H9 (cell line): Measurements from ENCODE around the gene UQCR11. TPM values are rescaled to one million over a fixed set of nuclear protein-coding genes. Genes with fewer than 3 reads are reported as not detected.

Experiments used
- DNase-seq: peaks from one replicate; pipeline ENCODE4 v3.0.0-alpha.2; 2017
- H2AFZ ChIP-seq: one replicate; pipeline ENCODE4 v1.6.1; 2013; ENCODE audit warnings: mild to moderate bottlenecking, low read length, control low read depth, moderate library complexity
- H2AK5ac ChIP-seq: 2 replicates; pipeline ENCODE4 v1.6.1; 2013; ENCODE audit warnings: low read length, control low read depth, mixed read lengths; ENCODE audit not compliant: insufficient read length
- H2BK120ac ChIP-seq: one replicate; pipeline ENCODE4 v1.6.1; 2013; ENCODE audit warnings: low read depth, mild to moderate bottlenecking, low read length, control low read depth, inconsistent platforms; ENCODE audit not compliant: poor library complexity, severe bottlenecking
- H2BK12ac ChIP-seq: 2 replicates; pipeline ENCODE4 v1.6.1; 2013; ENCODE audit warnings: low read length, control low read depth, mixed read lengths, low read depth; ENCODE audit not compliant: insufficient read length
- H2BK15ac ChIP-seq: 2 replicates; pipeline ENCODE4 v1.6.1; 2013; ENCODE audit warnings: low read depth, low read length, control low read depth
- H2BK20ac ChIP-seq: one replicate; pipeline ENCODE4 v1.6.1; 2013; ENCODE audit warnings: low read depth, mild to moderate bottlenecking, low read length, control low read depth, inconsistent platforms; ENCODE audit not compliant: poor library complexity, severe bottlenecking
- H2BK5ac ChIP-seq: 2 replicates; pipeline ENCODE4 v1.6.1; 2013; ENCODE audit warnings: low read length, control low read depth, mixed read lengths; ENCODE audit not compliant: insufficient read length
- H3K14ac ChIP-seq: 2 replicates; pipeline ENCODE4 v1.6.1; 2013; ENCODE audit warnings: low read length, control low read depth; ENCODE audit not compliant: insufficient read depth
- H3K18ac ChIP-seq: 2 replicates; pipeline ENCODE4 v1.6.1; 2013; ENCODE audit warnings: low read depth, mild to moderate bottlenecking, mixed read lengths, low read length, control low read depth; ENCODE audit not compliant: insufficient read length
- H3K23ac ChIP-seq: 2 replicates; pipeline ENCODE4 v1.6.1; 2013; ENCODE audit warnings: low read length, control low read depth, mixed read lengths, low read depth; ENCODE audit not compliant: insufficient read length
- H3K23me2 ChIP-seq: 2 replicates; pipeline ENCODE4 v1.6.1; 2013; ENCODE audit warnings: low read depth, mild to moderate bottlenecking, mixed read lengths, low read length, control low read depth; ENCODE audit not compliant: insufficient read length, poor library complexity, severe bottlenecking
- H3K27ac ChIP-seq: 2 replicates; pipeline ENCODE4 v1.5.1; 2013; ENCODE audit warnings: low read length, control low read depth, mixed read lengths, low read depth; ENCODE audit not compliant: insufficient read length
- H3K27me3 ChIP-seq: 2 replicates; pipeline ENCODE4 v1.6.1; 2013; ENCODE audit warnings: low read length, control low read depth, inconsistent platforms; ENCODE audit not compliant: insufficient read depth
- H3K4ac ChIP-seq: 2 replicates; pipeline ENCODE4 v1.6.1; 2013; ENCODE audit warnings: low read depth, mild to moderate bottlenecking, control low read depth, inconsistent platforms, low read length, moderate library complexity
- H3K4me1 ChIP-seq: 2 replicates; pipeline ENCODE4 v1.6.1; 2013; ENCODE audit warnings: low read length, control low read depth, inconsistent platforms; ENCODE audit not compliant: insufficient read depth
- H3K4me2 ChIP-seq: 2 replicates; pipeline ENCODE4 v1.6.1; 2013; ENCODE audit warnings: low read length, control low read depth, mixed read lengths; ENCODE audit not compliant: insufficient read length, insufficient read depth
- H3K56ac ChIP-seq: 2 replicates; pipeline ENCODE4 v1.6.1; 2013; ENCODE audit warnings: low read depth, mild to moderate bottlenecking, mixed read lengths, low read length, control low read depth; ENCODE audit not compliant: insufficient read length
- H3K79me1 ChIP-seq: 2 replicates; pipeline ENCODE4 v1.6.1; 2013; ENCODE audit warnings: low read depth, mild to moderate bottlenecking, moderate library complexity, low read length, control low read depth, inconsistent platforms; ENCODE audit not compliant: insufficient read depth, poor library complexity, severe bottlenecking
- H3K79me2 ChIP-seq: 2 replicates; pipeline ENCODE4 v1.6.1; 2013; ENCODE audit warnings: low read length, control low read depth, inconsistent platforms; ENCODE audit not compliant: insufficient read depth
- H3K9ac ChIP-seq: 2 replicates; pipeline ENCODE4 v1.6.1; 2013; ENCODE audit warnings: low read length, control low read depth, mixed read lengths; ENCODE audit not compliant: insufficient read length; ENCODE audit errors: extremely low read depth
- H3K9me3 ChIP-seq: one replicate; pipeline ENCODE4 v1.6.1; 2013; ENCODE audit warnings: low read depth, low read length, inconsistent platforms; ENCODE audit not compliant: control insufficient read depth
- H3T11ph ChIP-seq: one replicate; pipeline ENCODE4 v1.6.1; 2013; ENCODE audit warnings: mild to moderate bottlenecking, low read length, control low read depth, inconsistent platforms
- H4K20me1 ChIP-seq: one replicate; pipeline ENCODE4 v1.6.1; 2013; ENCODE audit not compliant: control insufficient read depth, insufficient read length, insufficient read depth
- H4K5ac ChIP-seq: 2 replicates; pipeline ENCODE4 v1.6.1; 2013; ENCODE audit warnings: low read depth, mild to moderate bottlenecking, mixed read lengths, low read length, control low read depth; ENCODE audit not compliant: insufficient read length
- H4K8ac ChIP-seq: replicated peaks from 2 replicates; pipeline ENCODE4 v1.6.1; 2013; ENCODE audit warnings: low read length, control low read depth, mixed read lengths, low read depth; ENCODE audit not compliant: insufficient read length
- H4K91ac ChIP-seq: 2 replicates; pipeline ENCODE4 v1.6.1; 2013; ENCODE audit warnings: low read depth, mild to moderate bottlenecking, moderate library complexity, mixed read lengths, low read length, control low read depth; ENCODE audit not compliant: insufficient read length
- H3K27ac Mint-ChIP-seq, 3 experiments: 2 replicates in 2 of 3; 3 replicates in 1 of 3; pipeline ENCODE4 v1.8.0; 2020 to 2021; ENCODE audit warnings: mixed read lengths in 3 of 3, mild to moderate bottlenecking in 1 of 3, moderate library complexity in 1 of 3
- H3K27me3 Mint-ChIP-seq: 2 replicates; pipeline ENCODE4 v1.8.0; 2021; ENCODE audit warnings: low read depth, mild to moderate bottlenecking, moderate library complexity, mixed read lengths
- H3K36me3 Mint-ChIP-seq, 3 experiments: 2 replicates in 2 of 3; 3 replicates in 1 of 3; pipeline ENCODE4 v1.8.0; 2020 to 2021; ENCODE audit warnings: low read depth in 3 of 3, mixed read lengths in 3 of 3; ENCODE audit not compliant: insufficient read depth in 1 of 3
- H3K4me1 Mint-ChIP-seq, 2 experiments: 2 replicates each; pipeline ENCODE4 v1.8.0; 2020; ENCODE audit warnings: mixed read lengths in 2 of 2
- H3K4me3 Mint-ChIP-seq, 2 experiments: 2 replicates in 1 of 2; 3 replicates in 1 of 2; pipeline ENCODE4 v1.8.0; 2020 to 2021; ENCODE audit warnings: mild to moderate bottlenecking in 2 of 2, mixed read lengths in 2 of 2, moderate library complexity in 1 of 2
- H3K9me3 Mint-ChIP-seq, 2 experiments: 2 replicates in 1 of 2; 3 replicates in 1 of 2; pipeline ENCODE4 v1.8.0; 2020; ENCODE audit warnings: mild to moderate bottlenecking in 2 of 2, mixed read lengths in 2 of 2, moderate library complexity in 1 of 2
- WGBS: extraction: QIAGEN DNeasy Blood & Tissue Kit; methylation state at CpG from one replicate; pipeline ENCODE4 v1.1.7; 2013; ENCODE audit warnings: missing lambda C conversion rate, low lambda C conversion rate, mixed read lengths; ENCODE audit not compliant: insufficient read length; ENCODE audit errors: extremely low coverage; 5-methylcytosine and 5-hydroxymethylcytosine counted together
- total RNA-seq: library from RNA; stranded (reverse); gene quantifications from 2 replicates; pipeline ENCODE4 v1.2.1, GENCODE V29; 2021
- TF ChIP-seq, protein P1 (sequence below): fragments of 200-600 bp; sonication (generic); conservative IDR thresholded peaks from 3 replicates; pipeline ENCODE4 v1.8.0; 2021; ENCODE audit warnings: antibody characterized with exemption, mild to moderate bottlenecking

UQCR11 gene
- total RNA-seq, 1 experiment from 2014 or later: 174 TPM

GRCh38 chr19:1648920-1649541 is 43.8 kb upstream of the UQCR11 start:
- peaks cover 9% of the 10 kb centered on the region; the same call in 1 of the 2 replicates for H3K79me2 ChIP-seq
- H2BK15ac ChIP-seq: no peak overlapping the region
- TF ChIP-seq, protein P1, sequence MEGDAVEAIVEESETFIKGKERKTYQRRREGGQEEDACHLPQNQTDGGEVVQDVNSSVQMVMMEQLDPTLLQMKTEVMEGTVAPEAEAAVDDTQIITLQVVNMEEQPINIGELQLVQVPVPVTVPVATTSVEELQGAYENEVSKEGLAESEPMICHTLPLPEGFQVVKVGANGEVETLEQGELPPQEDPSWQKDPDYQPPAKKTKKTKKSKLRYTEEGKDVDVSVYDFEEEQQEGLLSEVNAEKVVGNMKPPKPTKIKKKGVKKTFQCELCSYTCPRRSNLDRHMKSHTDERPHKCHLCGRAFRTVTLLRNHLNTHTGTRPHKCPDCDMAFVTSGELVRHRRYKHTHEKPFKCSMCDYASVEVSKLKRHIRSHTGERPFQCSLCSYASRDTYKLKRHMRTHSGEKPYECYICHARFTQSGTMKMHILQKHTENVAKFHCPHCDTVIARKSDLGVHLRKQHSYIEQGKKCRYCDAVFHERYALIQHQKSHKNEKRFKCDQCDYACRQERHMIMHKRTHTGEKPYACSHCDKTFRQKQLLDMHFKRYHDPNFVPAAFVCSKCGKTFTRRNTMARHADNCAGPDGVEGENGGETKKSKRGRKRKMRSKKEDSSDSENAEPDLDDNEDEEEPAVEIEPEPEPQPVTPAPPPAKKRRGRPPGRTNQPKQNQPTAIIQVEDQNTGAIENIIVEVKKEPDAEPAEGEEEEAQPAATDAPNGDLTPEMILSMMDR: no peak
- no peak overlapping the region for H3K18ac ChIP-seq
- H2BK12ac ChIP-seq: no peak overlapping the region
- no peak overlapping the region for H3K9ac ChIP-seq
- H4K5ac ChIP-seq: no peak overlapping the region
- peaks cover 9% of the 10 kb centered on the region for H3K23me2 ChIP-seq
- Mint-ChIP-seq H3K9me3 (peaks cover 0 to 2% of the 10 kb centered on the region in 2 experiments; a peak in 2 of 5 replicates), H3K27me3 (peaks cover 2% of the 10 kb centered on the region; the same call in 1 of the 2 replicates), H3K4me3 (peak overlapping the region in 1 of 2 experiments; percentile 44; a peak in 2 of 5 replicates), H3K4me1 (peaks cover 10 to 19% of the 10 kb centered on the region in 2 experiments), H3K27ac (peak overlapping the region in 1 of 3 experiments; percentile 74; a peak in 1 of 7 replicates), H3K36me3 (peaks cover 28 to 59% (median 42%) of the 10 kb centered on the region in 3 experiments)
- no peaks in the 10 kb centered on the region for H3K4me1 ChIP-seq
- H3K4me2 ChIP-seq: no peak overlapping the region
- no peak overlapping the region for H2BK5ac ChIP-seq
- no peak overlapping the region for H4K91ac ChIP-seq
- no peak overlapping the region for H3T11ph ChIP-seq
- no peak for DNase-seq
- no peak overlapping the region for H2BK20ac ChIP-seq
- H3K4ac ChIP-seq: no peak overlapping the region
- H3K79me1 ChIP-seq: peaks cover 9% of the 10 kb centered on the region
- no peak overlapping the region for H2AFZ ChIP-seq
- H2AK5ac ChIP-seq: no peak overlapping the region
- H3K27ac ChIP-seq: no peak overlapping the region
- H2BK120ac ChIP-seq: no peak overlapping the region
- no peak overlapping the region for H4K8ac ChIP-seq
- no peak overlapping the region for H3K56ac ChIP-seq
- H3K14ac ChIP-seq: no peak overlapping the region
- H3K9me3 ChIP-seq: no peaks in the 10 kb centered on the region
- no peaks in the 10 kb centered on the region for H3K27me3 ChIP-seq
- no peak overlapping the region for H3K23ac ChIP-seq
- WGBS: no CpG with 5 or more reads among the region's 23 CpGs
- no peaks in the 10 kb centered on the region for H4K20me1 ChIP-seq
